HepG2 (cell line): Measurements from ENCODE around the gene BCAS3. TPM values are rescaled to one million over a fixed set of nuclear protein-coding genes. Genes with fewer than 3 reads are reported as not detected.

Experiments
- AGO2 ChIP-seq: fragments of 200-400 bp; formaldehyde crosslinking; optimal IDR thresholded peaks from 2 replicates; pipeline ENCODE3; 2017; ENCODE audit warnings: mild to moderate bottlenecking, low read depth, low read length, moderate library complexity
- DR1 ChIP-seq: sonication (generic); formaldehyde crosslinking; IDR thresholded peaks from 2 replicates; pipeline ENCODE4 v1.8.0; 2021; ENCODE audit warnings: mild to moderate bottlenecking, missing genetic modification reagents, inconsistent platforms
- FOXK2 ChIP-seq: fragments of 450-650 bp; IDR thresholded peaks from 2 replicates; pipeline ENCODE4 v1.6.1; 2016
- HES4 ChIP-seq: sonication (generic); formaldehyde crosslinking; IDR thresholded peaks from 2 replicates; pipeline ENCODE4 v1.9.0; 2021; ENCODE audit warnings: mild to moderate bottlenecking, missing genetic modification reagents, borderline replicate concordance
- HINFP ChIP-seq: sonication (generic); formaldehyde crosslinking; IDR thresholded peaks from 2 replicates; pipeline ENCODE4 v1.4.0; 2020; ENCODE audit warnings: low read depth, mild to moderate bottlenecking, missing genetic modification reagents
- ISX ChIP-seq: sonication (generic); formaldehyde crosslinking; conservative IDR thresholded peaks from 2 replicates; pipeline ENCODE4 v1.5.0; 2020; ENCODE audit warnings: missing genetic modification reagents
- JARID2 ChIP-seq: sonication (generic); formaldehyde crosslinking; IDR thresholded peaks from 2 replicates; pipeline ENCODE4 v1.8.1; 2023; ENCODE audit warnings: missing genetic modification reagents, inconsistent platforms; ENCODE audit not compliant: insufficient replicate concordance
- MEIS1 ChIP-seq: sonication (generic); formaldehyde crosslinking; IDR thresholded peaks from 2 replicates; pipeline ENCODE4 v1.9.0; 2021; ENCODE audit warnings: mild to moderate bottlenecking, missing genetic modification reagents, moderate library complexity, borderline replicate concordance
- SCMH1 ChIP-seq: sonication (generic); formaldehyde crosslinking; IDR thresholded peaks from 2 replicates; pipeline ENCODE4 v1.9.0; 2021; ENCODE audit warnings: missing genetic modification reagents, mild to moderate bottlenecking, borderline replicate concordance
- SOX13 ChIP-seq, 3 experiments: fragments of 450-650 bp in 1 of 3; sonication (generic) in 1 of 3; formaldehyde crosslinking in 1 of 3; IDR thresholded peaks in 2 of 3; conservative IDR thresholded peaks in 1 of 3; 2 replicates each; pipeline versions ENCODE4 v1.5.0 to v1.6.1; 2016 to 2020; ENCODE audit warnings: antibody characterized with exemption in 1 of 3, mild to moderate bottlenecking in 1 of 3, missing compliant biosample characterization in 1 of 3, missing genetic modification reagents in 1 of 3, moderate library complexity in 1 of 3
- SSRP1 ChIP-seq: IDR thresholded peaks from 2 replicates; pipeline ENCODE4 v1.6.1; 2016; ENCODE audit warnings: control low read depth
- THRA ChIP-seq: sonication (generic); formaldehyde crosslinking; IDR thresholded peaks from 2 replicates; pipeline ENCODE4 v1.4.0; 2020; ENCODE audit warnings: missing genetic modification reagents, borderline replicate concordance
- THYN1 ChIP-seq: sonication (generic); formaldehyde crosslinking; IDR thresholded peaks from 2 replicates; pipeline ENCODE4 v1.8.1; 2023; ENCODE audit warnings: low read depth, mild to moderate bottlenecking, moderate library complexity, missing genetic modification reagents, borderline replicate concordance
- ZMYM4 ChIP-seq: sonication (generic); formaldehyde crosslinking; IDR thresholded peaks from 2 replicates; pipeline ENCODE4 v1.8.1; 2023; ENCODE audit warnings: mild to moderate bottlenecking, missing genetic modification reagents
- ZNF256 ChIP-seq: sonication (generic); formaldehyde crosslinking; conservative IDR thresholded peaks from 2 replicates; pipeline ENCODE4 v1.4.0; 2020; ENCODE audit warnings: missing genetic modification reagents
- ZNF354B ChIP-seq: sonication (generic); formaldehyde crosslinking; IDR thresholded peaks from 2 replicates; pipeline ENCODE4 v1.8.0; 2022; ENCODE audit warnings: mild to moderate bottlenecking, missing genetic modification reagents
- ZNF572 ChIP-seq: sonication (generic); formaldehyde crosslinking; IDR thresholded peaks from 2 replicates; pipeline ENCODE4 v1.5.1; 2020; ENCODE audit warnings: mild to moderate bottlenecking, missing genetic modification reagents
- ZNF609 ChIP-seq: sonication (generic); formaldehyde crosslinking; IDR thresholded peaks from 2 replicates; pipeline ENCODE4 v1.4.0; 2020; ENCODE audit warnings: mild to moderate bottlenecking, missing genetic modification reagents, borderline replicate concordance
- ZNF883 ChIP-seq: sonication (generic); formaldehyde crosslinking; IDR thresholded peaks from 2 replicates; pipeline ENCODE4 v1.5.1; 2020; ENCODE audit warnings: mild to moderate bottlenecking, missing genetic modification reagents; ENCODE audit errors: not compliant biosample characterization
- ZSCAN29 ChIP-seq: sonication (generic); formaldehyde crosslinking; conservative IDR thresholded peaks from 2 replicates; pipeline ENCODE4 v1.4.0; 2020; ENCODE audit warnings: mild to moderate bottlenecking, missing genetic modification reagents
- polyA plus RNA-seq, 8 experiments: library from polyadenylated mRNA; depleted of rRNA in 3 of 8; stranded (reverse) in 7 of 8; unstranded in 1 of 8; fragments of >200 nt; fragmentation: Illumina TruSeq in 4 of 8; extraction: Trizol in 4 of 8; gene quantifications; 2 replicates each; pipeline versions ENCODE4 v1.2.1 to v1.2.3, GENCODE V29; 2011 to 2016; ENCODE audit warnings: low read depth in 4 of 8, missing spikeins in 1 of 8, mixed read lengths in 1 of 8; ENCODE audit not compliant: insufficient read depth in 1 of 8
- total RNA-seq, 5 experiments: library from RNA; depleted of rRNA; stranded (reverse); fragments of >200 nt; fragmentation: Illumina TruSeq; extraction: Trizol; gene quantifications; 2 replicates each; pipeline ENCODE4 v1.2.3, GENCODE V29; 2016; ENCODE audit warnings: low read depth in 1 of 5

BCAS3 gene
- total and polyA plus RNA-seq, 2 of the 13 experiments (the other 11 are each of a cell fraction or from before 2014, with no cell fraction given) = 10.7 to 11.2 TPM

GRCh38 chr17:60677308-60678117 is at the start of gene BCAS3 (continued):
- TF ChIP-seq SOX13 (IDR thresholded peaks at IDR 0.05) (peak; percentile 82; the same call in 1 of the 2 replicates), SOX13 (CRISPR knock-in tag; conservative IDR thresholded peaks at IDR 0.05 in 1 of 2, IDR thresholded peaks at IDR 0.05 in 1 of 2) (peak in 1 of 2 experiments; percentile 43; a peak in 1 of 4 replicates), JARID2 (CRISPR knock-in tag) (no peak), THRA (CRISPR knock-in tag) (no peak), HES4 (CRISPR knock-in tag) (no peak; the same call in 1 of the 2 replicates), SSRP1 (no peak), FOXK2 (peak; percentile 99), HINFP (CRISPR knock-in tag) (peak; percentile 76), ZMYM4 (peak; percentile 89), ZNF572 (CRISPR knock-in tag) (peak; percentile 19; the same call in 1 of the 2 replicates), ZSCAN29 (peak; percentile 92), ZNF609 (CRISPR knock-in tag) (peak; percentile 50; the same call in 1 of the 2 replicates), ZNF256 (CRISPR knock-in tag) (no peak), ISX (CRISPR knock-in tag) (no peak), AGO2 (no peak), ZNF354B (no peak), SCMH1 (CRISPR knock-in tag) (no peak), DR1 (CRISPR knock-in tag) (peak; percentile 73), MEIS1 (CRISPR knock-in tag) (peak; percentile 95), ZNF883 (CRISPR knock-in tag) (peak; percentile 72), THYN1 (CRISPR knock-in tag) (0 out of 2 replicates have a peak, but pooled peaks have one; percentile 52)
